Heart right ventricle (tissue), 16 donors: ENCODE data around the gene PMEPA1. TPM values are rescaled to one million over a fixed set of nuclear protein-coding genes. Genes with fewer than 3 reads are reported as not detected.

Source experiments
- ATAC-seq, 8 donors: fragments of 200-7000 bp; cut with Tn5 transposase; one replicate each; pipeline ENCODE4 v1.9.1; 2020; ENCODE audit warnings: mild to moderate bottlenecking in 8 of 8, moderate library complexity in 8 of 8, moderate number of reproducible peaks in 1 of 8
- DNase-seq, 2 donors: peaks; one replicate each; pipeline ENCODE4 v3.0.0-alpha.2; 2020
- H3K27ac ChIP-seq, 10 donors: fragments of 200-600 bp; sonication (generic) in 2 of 10; one replicate each; pipeline versions ENCODE4 v1.5.0 to v1.8.0; 2020 to 2022; ENCODE audit warnings: mild to moderate bottlenecking in 3 of 10
- H3K27me3 ChIP-seq, 7 donors: fragments of 200-600 bp; one replicate each; pipeline ENCODE4 v1.8.0; 2021 to 2022; ENCODE audit warnings: mild to moderate bottlenecking in 2 of 7
- H3K36me3 ChIP-seq, 9 donors: fragments of 200-600 bp; sonication (generic) in 1 of 9; one replicate each; pipeline versions ENCODE4 v1.5.0 to v1.8.0; 2020 to 2022; ENCODE audit warnings: mild to moderate bottlenecking in 2 of 9
- H3K4me1 ChIP-seq, 9 donors: fragments of 200-600 bp; sonication (generic) in 1 of 9; one replicate each; pipeline versions ENCODE4 v1.5.0 to v1.8.0; 2020 to 2022; ENCODE audit warnings: mild to moderate bottlenecking in 4 of 9
- H3K4me3 ChIP-seq, 10 donors: fragments of 200-600 bp; sonication (generic) in 2 of 10; one replicate each; pipeline versions ENCODE4 v1.5.0 to v1.8.0; 2020 to 2022; ENCODE audit warnings: mild to moderate bottlenecking in 7 of 10, moderate library complexity in 2 of 10
- H3K9me3 ChIP-seq, 11 donors: fragments of 200-600 bp in 10 of 11; sonication (generic) in 2 of 11; one replicate each; pipeline versions ENCODE4 v1.5.0 to v1.8.0; 2013 to 2022; ENCODE audit warnings: mild to moderate bottlenecking in 2 of 11, control low read depth in 1 of 11, moderate library complexity in 1 of 11
- CTCF ChIP-seq, 9 donors: fragments of 200-600 bp; sonication (generic) in 2 of 9; IDR thresholded peaks; one replicate each; pipeline versions ENCODE4 v1.5.0 to v1.8.0; 2021 to 2022; ENCODE audit warnings: antibody characterized with exemption in 9 of 9, mild to moderate bottlenecking in 5 of 9, moderate library complexity in 1 of 9
- WGBS, 2 donors: extraction: QIAGEN DNeasy Blood & Tissue Kit; methylation state at CpG; one replicate each; pipeline ENCODE4 v1.1.7; 2013; ENCODE audit warnings: inconsistent platforms in 1 of 2; 5-methylcytosine and 5-hydroxymethylcytosine counted together
- intact Hi-C, 10 donors: fragments of 100-400 bp; cut with DNase I; formaldehyde crosslinking; loops; one replicate each; pipeline versions ENCODE4 v1.11.1 to v1.14.2; 2022
- polyA plus RNA-seq, 2 donors: library from polyadenylated mRNA; stranded (reverse); fragments of 200-250 nt; gene quantifications; one replicate each; pipeline ENCODE4 v1.2.3, GENCODE V29; 2013
- total RNA-seq, 10 donors: library from RNA; stranded (reverse); fragmentation: NEBNext Ultra II Directional in 3 of 10; extraction: Animal tissue kit (Norgen Biotek cat#: 25700) in 3 of 10; gene quantifications; one replicate each; pipeline versions ENCODE4 v1.2.1 to v1.2.4, GENCODE V29; 2021 to 2023
- donor health status: Arrhythmogenic right ventricular cardiomyopathy.
- donor health status: ischemic (EF 13 %, LVEDD 7.1; RV severe dilation, severe dysfunction).
- donor health status: healthy with polysubstance abuse.
- donor health status: DM: no; HTN: yes; CAD: no.
- donor health status: DM: no; HTN: no; CAD: no.
- donor health status: ischemic (EF 25% LVEDD 6.9; RV normal size, moderate dysfunction).
- donor health status: ischemic (EF 25% LVEDD 5.7; RV mildly dilated, moderate dysfunction).
- donor health status: healthy.
- donor health status: DM: yes; HTN: yes; CAD: no.
- donor health status: Ischemic cardiomyopathy.
- donor health status: ischemic (EF 35%, LVEDD 5.7; RV mildly dilated, moderate dysfunction).
- donor health status: nonischemic (EF 11% LVEDD 7.7; RV severe dilation, severe dysfunction).
- donor health status: DM: yes; HTN: yes; CAD: no.
- donor health status: PGD.
- donor health status: ischemic (EF 29% LVEDD 5.4; RV normal size, mild dysfunction).
- donor health status: nonischemic (EF 23%, LVEDD 6.1; RV moderate dilation, normal function).

PMEPA1 gene
- total and polyA plus RNA-seq, 12 donors, result 10.5 to 81.8 (median 30.4) TPM

- H3K4me1 ChIP-seq, result peaks cover 0 to 29% (median 14%) of the 10 kb centered on the region in 9 donors
- ATAC-seq (no peak), DNase-seq (no peak)
- H3K27ac ChIP-seq, result no peak overlapping the region
- no peaks in the 10 kb centered on the region for H3K9me3 ChIP-seq
- intact Hi-C loops, result no loop called here
- H3K4me3 ChIP-seq, result no peak overlapping the region
- H3K27me3 ChIP-seq, result no peaks in the 10 kb centered on the region
- TF ChIP-seq CTCF (IDR thresholded peaks at IDR 0.05), result no peak
- H3K36me3 ChIP-seq, result peaks cover 0 to 6% (median 0%) of the 10 kb centered on the region in 9 donors
- 83% methylated on average over 13 of the region's 13 CpGs for WGBS, 2 donors
Observed at GRCh38 chr20:57666834-57667157, 43.0 kb downstream of the PMEPA1 start.

GRCh38 chr20:57666106-57666833 lies 43.5 kb downstream of the PMEPA1 start:
- H3K4me1 ChIP-seq, result peaks cover 0 to 29% (median 9%) of the 10 kb centered on the region in 9 donors
- intact Hi-C loops, result no loop called here
- DNase-seq (no peak), ATAC-seq (no peak)
- H3K4me3 ChIP-seq, result no peak overlapping the region
- no peak overlapping the region for H3K27ac ChIP-seq
- WGBS, 2 donors, result 87 to 88% methylated on average over 21 of the region's 21 CpGs
- no peaks in the 10 kb centered on the region for H3K9me3 ChIP-seq
- H3K27me3 ChIP-seq, result no peaks in the 10 kb centered on the region
- no peak for TF ChIP-seq CTCF (IDR thresholded peaks at IDR 0.05)
- H3K36me3 ChIP-seq, result peaks cover 0 to 6% (median 0%) of the 10 kb centered on the region in 9 donors

GRCh38 chr20:57665589-57665971 lies 44.2 kb downstream of the PMEPA1 start:
- Histone ChIP-seq H3K4me3 (no peak overlapping the region), H3K9me3 (no peaks in the 10 kb centered on the region), H3K4me1 (peaks cover 0 to 33% (median 8%) of the 10 kb centered on the region in 9 donors), H3K27me3 (no peaks in the 10 kb centered on the region), H3K36me3 (peaks cover 0 to 6% (median 0%) of the 10 kb centered on the region in 9 donors), H3K27ac (no peak overlapping the region)
- WGBS, 2 donors, result 92 to 93% methylated on average over 8 of the region's 8 CpGs
- intact Hi-C loops, result no loop called here
- ATAC-seq, result no peak
- TF ChIP-seq CTCF (IDR thresholded peaks at IDR 0.05), result no peak
- DNase-seq, result no peak

- Histone ChIP-seq H3K27me3 (no peaks in the 10 kb centered on the region), H3K36me3 (peaks cover 0 to 6% (median 0%) of the 10 kb centered on the region in 9 donors), H3K4me1 (peaks cover 0 to 33% (median 8%) of the 10 kb centered on the region in 9 donors), H3K4me3 (no peak overlapping the region), H3K9me3 (no peaks in the 10 kb centered on the region), H3K27ac (no peak overlapping the region)
- ATAC-seq (no peak), DNase-seq (no peak)
- 86 to 90% methylated on average over 14 of the region's 14 CpGs for whole genome bisulfite sequencing, 2 donors
- TF ChIP-seq CTCF (IDR thresholded peaks at IDR 0.05), result no peak
- intact Hi-C loops, result no loop called here
Observed at GRCh38 chr20:57664924-57665588, 44.8 kb downstream of the PMEPA1 start.
